Measurements from ENCODE around the gene AKNA.

The AKNA gene

DNA sequence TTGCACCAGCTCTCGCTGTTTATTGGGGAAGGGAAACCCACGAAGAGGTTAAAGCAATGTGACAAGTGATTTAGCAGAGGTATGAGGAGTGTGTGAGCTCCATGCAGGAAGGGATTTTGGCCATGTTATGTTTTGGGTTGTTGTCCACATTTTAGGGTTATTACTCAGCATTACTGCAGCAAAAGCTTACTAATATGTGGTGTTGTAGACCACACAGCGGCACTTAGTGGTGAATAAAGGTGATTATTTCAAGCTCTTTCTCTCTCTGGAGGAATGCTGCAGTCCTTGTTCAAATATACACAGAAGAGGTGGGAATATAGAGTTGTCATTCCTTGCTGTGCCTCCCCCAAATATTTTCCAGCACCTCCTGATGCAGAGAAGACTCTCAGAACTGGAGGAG, 29.7 kb upstream of the AKNA start:
- DNase-seq (ENCODE audit: low read depth), result no peak

- no peak for DNase-seq (ENCODE audit: low read depth)
These were observed 29.1 kb upstream of the AKNA start for GRCh38 chr9:114416906-114417305.

DNA sequence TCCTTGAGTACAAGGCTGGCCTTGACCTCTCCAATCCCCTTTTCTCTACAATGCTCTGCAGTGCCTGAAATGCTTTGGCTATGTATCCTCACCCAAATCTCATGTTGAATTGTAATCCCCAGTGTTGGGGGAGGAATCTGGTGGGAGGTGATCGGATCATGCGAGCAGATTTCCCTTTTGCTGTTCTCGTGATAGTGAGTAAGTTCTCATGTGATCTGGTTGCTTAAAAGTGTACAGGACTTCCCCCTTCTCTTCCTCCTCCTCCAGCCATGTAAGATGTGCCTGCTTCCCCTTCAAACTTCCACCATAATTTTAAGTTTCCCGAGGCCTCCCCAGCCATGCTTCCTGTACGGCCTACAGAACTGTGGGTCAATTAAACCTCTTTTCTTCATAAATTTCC, 28.5 kb upstream of the AKNA start:
- DNase-seq (ENCODE audit: low read depth), result no peak

- DNase-seq (ENCODE audit: low read depth), result no peak
These were observed 26.6 kb upstream of the AKNA start for GRCh38 chr9:114414346-114414745.

DNA sequence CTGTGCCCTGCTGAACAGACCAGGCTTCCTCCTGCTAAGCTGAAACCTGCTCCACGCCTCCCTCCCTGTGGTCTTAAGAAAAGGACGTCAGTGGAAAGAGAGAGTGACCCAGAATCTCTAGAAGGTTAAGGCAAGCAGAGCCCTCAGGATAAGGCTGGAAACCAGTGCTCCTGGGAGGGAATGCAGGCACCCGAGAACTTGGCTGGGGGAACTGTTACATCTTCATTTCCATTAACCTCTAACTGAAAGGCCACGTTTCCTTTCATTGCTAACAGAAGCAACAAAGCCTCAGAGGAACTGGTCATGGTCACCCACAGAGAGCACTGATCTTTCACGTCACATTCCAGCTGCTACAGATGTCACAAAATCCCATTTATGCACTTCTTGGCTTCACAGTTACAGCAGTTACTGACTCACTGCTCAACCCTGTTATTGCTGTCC, 26.1 kb upstream of the AKNA start:
- no peak for DNase-seq (ENCODE audit: low read depth)

DNA sequence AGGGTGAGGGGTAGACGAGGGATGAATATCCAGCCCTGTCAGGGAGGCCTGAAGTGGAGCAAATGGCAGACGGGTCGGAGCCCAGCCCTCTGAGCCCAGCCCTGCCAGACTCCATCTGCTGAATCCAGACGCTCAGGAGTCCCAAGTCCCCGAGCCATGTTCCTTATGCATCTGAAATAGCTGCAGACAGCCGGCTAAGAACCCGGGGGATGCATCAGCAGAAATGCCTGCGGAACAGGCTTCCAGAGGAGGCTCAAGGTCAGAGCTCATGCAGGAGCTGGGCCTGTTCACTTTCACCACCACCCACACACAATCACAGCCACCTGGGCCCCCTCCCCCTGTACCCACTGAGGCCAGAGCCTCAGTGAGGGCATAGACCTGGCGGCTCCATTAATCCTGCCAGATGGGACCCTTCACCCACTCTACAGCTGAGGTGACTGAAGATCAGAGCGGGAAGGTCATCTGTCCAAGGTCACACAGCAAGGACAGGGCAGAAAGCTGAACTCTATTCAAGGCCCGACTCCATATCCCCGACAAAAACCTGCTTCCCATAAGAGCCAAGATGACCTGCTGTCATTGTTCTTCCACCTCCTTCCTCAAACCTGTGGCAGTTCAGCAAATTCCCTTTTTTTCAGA, 24.4 kb upstream of the AKNA start:
- DNase-seq (ENCODE audit: low read depth), result no peak

DNA sequence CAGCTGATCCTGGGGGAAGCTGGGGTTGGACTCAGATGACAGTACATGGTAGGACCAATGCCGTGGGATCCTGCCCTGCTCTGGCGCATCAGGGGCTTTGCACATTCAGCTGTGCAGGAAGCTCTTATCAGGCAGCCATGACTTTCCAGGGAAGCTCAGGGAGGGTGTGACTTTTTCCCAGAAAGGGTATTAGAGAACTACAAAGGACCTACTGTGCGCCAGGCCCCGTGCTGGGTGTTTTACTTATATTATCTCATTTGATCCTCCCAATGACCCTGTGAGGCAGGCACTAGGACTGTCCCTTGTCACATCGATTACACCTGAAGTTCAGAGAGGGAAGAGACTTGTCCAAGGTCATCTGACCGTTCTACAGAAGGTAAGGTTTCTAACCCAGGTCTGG, 23.7 kb upstream of the AKNA start:
- no peak for DNase-seq (ENCODE audit: low read depth)

DNA sequence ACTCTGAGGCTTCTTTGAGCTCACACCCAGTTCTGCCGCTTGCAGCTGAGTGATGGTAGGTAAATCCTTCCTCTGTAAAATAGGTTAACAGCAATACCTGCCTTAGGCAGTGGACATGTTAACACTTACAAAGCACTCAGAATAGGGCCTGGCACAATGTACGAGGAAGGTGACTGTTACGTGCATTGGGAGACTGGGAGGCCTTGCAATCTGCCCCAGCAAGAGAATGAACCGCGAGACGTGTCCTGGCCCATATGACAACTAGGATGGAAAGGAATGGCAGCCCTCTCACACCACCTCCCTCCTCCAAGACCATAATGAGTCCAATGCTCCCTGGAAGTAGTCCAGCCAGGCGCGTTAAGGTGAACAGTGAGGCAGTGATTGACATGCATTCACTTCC, 23.1 kb upstream of the AKNA start:
- no peak for DNase-seq (ENCODE audit: low read depth)

DNA sequence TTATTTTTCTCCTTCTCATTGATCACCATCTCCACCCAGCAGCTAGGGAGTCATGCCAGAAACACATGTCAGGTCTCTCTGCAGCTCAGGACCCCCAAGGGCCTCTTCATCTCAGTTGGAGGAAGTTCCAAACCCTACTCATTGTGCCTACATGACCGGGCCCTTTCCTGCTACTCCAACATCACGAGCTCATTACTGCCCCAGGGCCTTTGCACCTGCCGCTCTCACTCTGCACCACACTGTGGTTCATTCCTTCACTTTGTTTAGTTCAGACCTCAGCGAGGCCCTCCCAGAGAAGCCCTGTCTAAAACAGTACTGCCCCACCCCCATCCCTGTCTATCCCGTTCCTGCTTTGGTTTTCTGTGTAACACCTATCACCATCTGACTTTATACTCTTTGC, 22.1 kb upstream of the AKNA start:
- no peak for DNase-seq (ENCODE audit: low read depth)

DNA sequence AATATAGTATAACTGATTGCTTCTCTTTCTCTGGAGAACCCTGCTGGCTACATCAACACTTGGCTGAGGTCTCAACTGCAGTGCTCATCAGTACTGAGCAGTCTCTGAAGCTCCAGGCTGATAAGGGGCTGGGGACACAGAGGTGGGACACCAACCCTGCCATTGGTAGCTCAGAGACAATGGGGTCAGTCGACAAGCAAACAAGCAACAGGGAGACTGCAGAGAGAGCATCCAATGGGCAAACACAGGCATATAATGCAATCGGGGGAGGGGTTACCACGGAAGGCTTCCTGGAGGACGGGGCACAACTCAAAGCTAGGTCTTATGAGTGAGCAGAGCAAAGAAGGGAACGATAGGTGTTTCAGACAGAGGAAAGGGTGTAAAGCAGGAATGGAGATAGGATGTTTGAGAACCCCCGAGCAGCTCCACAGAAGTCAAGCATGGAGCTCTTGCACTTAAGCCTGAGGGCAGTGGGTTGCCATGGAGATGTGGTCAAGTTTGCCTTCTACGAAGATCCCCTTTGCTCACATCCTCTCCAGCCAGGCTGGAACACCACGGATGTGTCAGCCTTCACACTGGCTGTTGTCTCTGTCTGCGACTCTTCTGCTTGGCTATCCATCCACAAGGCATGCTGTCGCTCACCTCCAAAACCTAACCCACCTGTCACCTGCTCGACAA, 21.5 kb upstream of the AKNA start:
- DNase-seq (ENCODE audit: low read depth), result no peak

- DNase-seq (ENCODE audit: low read depth), result no peak
These were observed 20.9 kb upstream of the AKNA start for GRCh38 chr9:114408645-114409044.

DNA sequence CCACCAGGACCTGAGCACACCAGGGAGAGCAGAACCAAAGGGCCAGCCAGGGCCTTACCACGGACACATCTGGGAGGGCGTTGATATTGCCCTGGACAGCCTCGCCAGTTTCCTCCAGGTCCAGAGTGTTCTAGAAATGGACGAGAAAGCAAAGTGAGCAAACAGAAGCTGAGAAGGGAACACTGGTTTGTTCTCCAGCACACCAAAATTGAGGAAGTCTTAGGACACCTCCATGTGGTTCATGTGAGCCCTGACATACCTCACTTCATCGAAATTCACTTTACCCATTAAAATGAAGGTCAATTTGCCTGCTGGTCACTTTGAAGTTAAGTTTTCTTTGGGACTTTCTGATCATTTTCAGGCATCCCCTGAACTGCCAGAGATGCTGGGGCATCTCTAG, 20.1 kb upstream of the AKNA start:
- DNase-seq (ENCODE audit: low read depth), result no peak

DNA sequence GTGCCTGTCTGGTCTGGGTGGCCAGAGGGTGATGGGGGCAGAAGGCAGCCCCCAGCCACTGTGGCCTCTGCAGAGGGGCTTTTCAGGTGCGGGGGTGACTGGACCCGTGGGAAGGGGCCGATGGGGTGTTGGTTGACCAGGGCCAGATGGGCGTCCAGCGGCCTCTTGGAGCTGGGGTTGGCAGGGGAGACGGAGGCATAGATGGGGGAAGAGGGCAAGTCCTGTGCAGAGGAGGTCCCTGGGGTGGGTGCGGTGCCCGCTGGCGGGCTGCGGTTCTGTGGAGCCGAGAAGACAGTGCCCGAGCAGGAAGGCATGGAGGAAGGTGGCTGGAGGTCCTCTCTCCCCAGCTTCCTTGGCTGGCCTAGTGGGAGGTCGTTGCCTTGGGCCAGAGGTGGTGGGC, 18.7 kb upstream of the AKNA start:
- no peak for DNase-seq (ENCODE audit: low read depth)

- DNase-seq (ENCODE audit: low read depth), result peak; percentile 74
These were observed 17.7 kb upstream of the AKNA start for GRCh38 chr9:114405294-114406034.

DNA sequence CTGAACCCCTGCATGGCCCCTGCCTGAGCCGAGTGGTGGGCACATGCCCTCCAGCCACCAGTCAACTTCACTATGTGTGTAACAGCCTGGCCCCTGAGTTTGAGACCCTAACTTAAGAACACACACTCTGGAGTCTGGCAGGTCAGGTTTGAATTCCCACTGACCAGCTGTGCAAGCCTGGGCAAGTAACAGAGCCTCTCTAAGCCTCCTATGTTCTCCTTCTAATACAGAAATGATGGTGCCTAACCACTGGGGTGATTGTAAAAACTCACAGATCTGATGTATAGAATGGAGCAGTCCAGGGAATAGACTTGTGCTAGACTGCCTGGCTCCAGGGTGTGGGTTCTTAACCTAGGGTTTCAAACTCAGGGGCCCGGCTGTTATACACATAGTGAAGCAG, 16.7 kb upstream of the AKNA start:
- DNase-seq (ENCODE audit: low read depth), result no peak

GRCh38 chr9:114403153-114403756, 15.5 kb upstream of the AKNA start:
- DNase-seq (ENCODE audit: low read depth), result no peak

DNA sequence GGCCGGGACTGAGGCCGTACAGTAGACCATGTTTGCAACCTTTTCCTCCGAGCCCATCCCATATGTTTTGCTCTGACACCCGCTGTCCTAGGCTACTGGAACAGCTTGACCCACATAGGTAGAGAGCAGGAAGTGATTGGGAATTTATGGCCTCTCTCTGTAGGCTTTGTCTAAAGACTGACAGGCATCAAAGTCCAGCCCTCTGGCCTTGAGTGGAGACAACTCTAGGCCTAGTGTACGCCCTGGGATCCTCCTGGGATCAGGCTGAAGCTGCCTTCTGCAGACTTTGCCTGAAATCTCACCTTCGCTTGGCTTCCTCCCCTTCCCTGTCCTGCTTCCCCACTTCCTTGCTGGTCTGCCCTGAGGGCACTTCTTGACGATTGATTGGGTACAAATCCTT, 13.6 kb upstream of the AKNA start:
- no peak for DNase-seq (ENCODE audit: low read depth)

- no peak for DNase-seq (ENCODE audit: low read depth)
These were observed 13.0 kb upstream of the AKNA start for GRCh38 chr9:114400772-114401171.

DNA sequence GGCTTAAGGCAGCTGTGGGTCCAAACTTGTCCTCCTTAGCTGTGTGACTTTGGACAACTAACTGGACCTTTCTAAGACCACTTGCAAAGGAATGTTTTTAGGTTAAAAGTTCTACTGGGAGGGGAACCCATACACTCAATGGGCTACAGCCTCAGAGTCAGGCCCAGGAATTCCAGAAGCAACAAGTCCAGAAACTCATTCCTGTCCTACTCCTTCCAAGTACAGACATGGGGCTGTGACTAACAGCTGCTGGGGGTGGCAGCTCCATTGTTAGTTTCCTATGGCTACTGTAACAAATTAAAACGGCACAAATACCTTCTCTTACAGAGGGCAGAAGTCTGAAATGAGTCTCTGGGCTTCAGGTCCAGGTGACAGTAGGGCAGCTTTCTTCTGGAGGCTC, 12.4 kb upstream of the AKNA start:
- DNase-seq (ENCODE audit: low read depth), result no peak

DNA sequence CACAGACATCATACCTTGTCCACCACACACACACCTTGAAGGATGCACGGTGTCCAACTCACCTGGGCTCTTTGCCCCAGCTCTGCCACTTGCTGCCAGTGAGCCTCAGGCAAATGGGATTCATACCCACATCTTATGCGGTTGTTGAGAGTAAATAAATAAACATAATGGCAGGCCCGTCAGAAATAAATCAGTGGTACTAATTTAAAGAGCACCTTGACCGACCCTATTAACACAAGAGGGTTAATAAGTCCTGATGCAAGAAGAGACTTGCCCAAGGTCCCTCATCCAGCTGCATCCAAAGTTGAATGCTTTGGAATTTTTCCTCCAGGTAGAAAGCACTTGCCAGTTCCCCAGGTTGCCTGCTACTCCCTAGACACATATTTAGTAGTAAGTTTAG, 11.6 kb upstream of the AKNA start:
- DNase-seq (ENCODE audit: low read depth), result no peak

DNA sequence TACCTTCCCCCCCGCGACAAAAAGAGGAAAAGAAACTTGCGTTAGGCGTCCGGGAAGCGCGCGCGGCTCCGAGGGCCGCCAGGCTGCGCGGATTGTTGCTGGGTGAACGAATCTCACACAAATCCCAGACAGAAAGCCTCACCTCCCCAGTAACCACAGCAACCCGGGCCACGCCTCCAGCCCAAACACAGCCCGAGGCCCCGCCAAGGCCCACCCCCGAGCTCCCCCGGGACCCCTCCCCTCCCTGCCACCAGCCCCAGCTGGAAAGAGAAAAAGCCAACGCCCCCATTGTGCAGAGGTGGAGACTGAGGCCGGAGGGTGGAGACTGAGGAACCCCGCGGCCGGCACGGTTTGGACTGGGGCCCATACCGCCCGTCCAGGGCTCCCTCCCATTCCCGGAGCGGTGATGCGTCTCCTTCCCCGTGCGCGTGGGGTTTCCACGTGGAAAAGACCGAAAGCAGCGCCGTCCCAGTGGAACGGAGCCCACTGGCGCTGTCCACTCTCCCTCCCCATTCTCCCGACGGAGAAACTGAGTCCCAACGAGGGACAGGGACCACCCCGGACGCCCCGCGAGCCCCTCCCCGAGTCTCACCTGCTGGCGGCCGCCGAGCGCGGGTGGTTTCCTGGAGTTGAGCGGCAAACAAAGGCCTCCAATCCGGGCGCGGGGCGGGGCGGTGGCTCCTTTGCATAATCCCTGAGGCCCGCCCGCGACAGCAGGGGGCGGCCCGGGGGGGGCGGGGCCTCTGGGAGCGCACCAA, 10.2 kb upstream of the AKNA start:
- DNase-seq (ENCODE audit: low read depth), result peak; percentile 93

- no peak for DNase-seq (ENCODE audit: low read depth)
These were observed 9.6 kb upstream of the AKNA start for GRCh38 chr9:114397219-114397847.

Measured in activated T-cell treated with anti-CD3 and anti-CD28 coated beads for 24 hours (primary cell).